HG02852 (cell line): Measurements from ENCODE around the gene AFF4.

Experiments used
- ATAC-seq: cut with Tn5 transposase; IDR thresholded peaks from one replicate; pipeline ENCODE4 v1.9.1; 2021; ENCODE audit warnings: mild to moderate bottlenecking, moderate library complexity; ENCODE audit not compliant: unreplicated experiment

The AFF4 gene

GRCh38 chr5:132895719-132896305 is 67.6 kb downstream of the AFF4 start:
- no peak for ATAC-seq

GRCh38 chr5:132890817-132891216 is 72.6 kb downstream of the AFF4 start:
- ATAC-seq, result no peak

GRCh38 chr5:132889501-132889900 is 73.9 kb downstream of the AFF4 start:
- no peak for ATAC-seq

- no peak for ATAC-seq
Observed at GRCh38 chr5:132887283-132887682, 76.2 kb downstream of the AFF4 start.

- ATAC-seq, result no peak
Observed at GRCh38 chr5:132886064-132886823, 77.2 kb downstream of the AFF4 start.

- ATAC-seq, result no peak
Observed at GRCh38 chr5:132884548-132884947, 78.9 kb downstream of the AFF4 start.

GRCh38 chr5:132883261-132883834 is 80.1 kb downstream of the AFF4 start:
- no peak for ATAC-seq

- no peak for ATAC-seq
Observed at GRCh38 chr5:132877938-132878337, 85.5 kb downstream of the AFF4 start.

- ATAC-seq, result no peak
Observed at GRCh38 chr5:132877466-132877865, 86.0 kb downstream of the AFF4 start.

- no peak for ATAC-seq
Observed at GRCh38 chr5:132876020-132876759, 87.2 kb downstream of the AFF4 start.

GRCh38 chr5:132873930-132874271 is 89.5 kb downstream of the AFF4 start:
- no peak for ATAC-seq

GRCh38 chr5:132873119-132873929 is 90.1 kb downstream of the AFF4 start, which contains the start of gene LEAP2:
TSS of gene LEAP2 (plus strand) at chr5:132873668. CDS start at chr5:132873695, 27 bp downstream.
- no peak for ATAC-seq

GRCh38 chr5:132872788-132873118 is 90.7 kb downstream of the AFF4 start:
- no peak for ATAC-seq

GRCh38 chr5:132871459-132872284 is 91.8 kb downstream of the AFF4 start:
- no peak for ATAC-seq

- no peak for ATAC-seq
Observed at GRCh38 chr5:132870801-132871200, 92.6 kb downstream of the AFF4 start.

- ATAC-seq, result no peak
Observed at GRCh38 chr5:132868754-132869153, 94.7 kb downstream of the AFF4 start.

GRCh38 chr5:132867046-132867451 is 96.4 kb downstream of the AFF4 start:
- peak; percentile 13 for ATAC-seq

GRCh38 chr5:132866342-132867045 is 96.9 kb downstream of the AFF4 start, which contains the start of the genes GDF9 and UQCRQ:
TSS of gene GDF9 (minus strand) at chr5:132866469. CDS start at chr5:132864533, 1,936 bp downstream.
TSS of gene UQCRQ (plus strand) at chr5:132866642. CDS start at chr5:132866882, 240 bp downstream.
- ATAC-seq, result peak; percentile 99

GRCh38 chr5:132865668-132866341 is 97.6 kb downstream of the AFF4 start:
- ATAC-seq, result peak; percentile 24
